Bone marrow (tissue), 2 donors: Measurements from ENCODE around the gene CISD2.
"Not testable (repeated sequence)": the region's sequence is repeated elsewhere in the genome, so short reads cannot be mapped to it uniquely, and the experiment has no call there.

Experiments
- DNase-seq, 2 donors: peaks; one replicate each; lab custom pipeline; 2025; lab: John Stamatoyannopoulos, UW

The CISD2 gene

GRCh38 chr4:102849579-102850104, 19.1 kb upstream of the CISD2 start:
- DNase-seq, result no peak

GRCh38 chr4:102850370-102850769, 18.4 kb upstream of the CISD2 start:
- no peak for DNase-seq

GRCh38 chr4:102858828-102859464, 9.8 kb upstream of the CISD2 start:
- no peak for DNase-seq

DNA sequence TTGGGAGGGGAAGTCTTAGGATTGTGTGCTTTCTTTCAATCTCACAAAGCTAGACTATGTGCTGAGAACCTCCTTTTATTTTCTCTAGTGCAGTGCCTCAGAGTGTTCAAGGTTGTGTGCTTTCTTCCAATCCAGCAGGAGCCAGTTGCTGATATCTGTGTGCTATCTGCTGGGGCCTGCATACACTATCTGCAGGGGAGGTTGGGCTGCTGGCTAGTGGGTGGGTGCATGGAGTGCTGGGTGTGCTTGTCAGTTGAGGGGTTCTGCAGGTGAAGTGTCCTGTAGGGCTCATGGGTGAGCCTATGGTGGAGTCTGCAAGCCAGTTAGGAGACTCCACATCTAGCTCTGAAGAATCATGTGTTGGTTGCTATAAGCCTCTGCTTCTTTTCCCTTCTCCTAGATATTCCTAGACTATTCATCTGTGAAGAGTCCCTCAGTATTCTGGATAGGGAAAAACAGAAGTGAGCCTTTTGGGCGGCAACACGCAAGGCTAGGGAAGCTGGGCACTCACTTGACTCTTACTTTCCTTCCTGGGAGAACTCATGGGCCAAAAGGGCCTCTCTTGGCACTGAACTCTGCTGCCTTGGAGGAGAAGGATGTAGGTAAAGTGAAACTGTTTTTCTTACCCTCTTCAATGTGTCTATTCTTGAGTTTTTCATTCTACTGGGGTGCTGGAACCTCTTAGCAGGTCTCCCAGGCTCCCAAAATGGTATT, 8.0 kb upstream of the CISD2 start:
- no peak for DNase-seq

- peak in 1 of 2 donors; percentile 24 for DNase-seq
These were observed 6.8 kb upstream of the CISD2 start for GRCh38 chr4:102862016-102862415.

GRCh38 chr4:102862747-102863146, 6.0 kb upstream of the CISD2 start:
- DNase-seq, result no peak

GRCh38 chr4:102865327-102865726, 3.5 kb upstream of the CISD2 start:
- DNase-seq, result not testable (repeated sequence)

GRCh38 chr4:102867278-102868152, 1.3 kb upstream of the CISD2 start:
- DNase-seq, result no peak

GRCh38 chr4:102868153-102868780, 525 bp upstream of the CISD2 start:
- DNase-seq, result no peak

- no peak for DNase-seq
These were observed 891 bp downstream of the CISD2 start for GRCh38 chr4:102869569-102870197.

DNA sequence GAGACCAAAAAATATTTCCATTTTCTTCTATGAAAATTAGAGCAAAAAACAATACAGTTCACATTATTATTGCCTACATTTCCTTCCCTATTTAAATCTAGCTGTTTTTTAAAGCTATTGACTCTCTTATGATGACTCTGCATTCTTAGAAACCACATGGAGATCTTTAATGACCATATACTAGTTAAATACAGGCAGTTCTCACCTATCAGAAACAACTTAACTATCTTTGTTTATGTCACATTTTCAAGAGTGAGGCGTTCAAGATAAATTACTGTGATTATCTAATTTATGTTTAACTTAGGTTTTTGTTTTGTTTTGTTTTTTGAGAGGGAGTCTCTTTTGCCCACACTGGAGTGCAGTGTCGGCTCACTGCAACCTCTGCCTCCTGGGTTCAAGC, 3.0 kb downstream of the CISD2 start:
- DNase-seq, result peak in 1 of 2 donors; percentile 9

GRCh38 chr4:102877477-102878106, 8.8 kb downstream of the CISD2 start:
- DNase-seq, result not testable (repeated sequence)

DNA sequence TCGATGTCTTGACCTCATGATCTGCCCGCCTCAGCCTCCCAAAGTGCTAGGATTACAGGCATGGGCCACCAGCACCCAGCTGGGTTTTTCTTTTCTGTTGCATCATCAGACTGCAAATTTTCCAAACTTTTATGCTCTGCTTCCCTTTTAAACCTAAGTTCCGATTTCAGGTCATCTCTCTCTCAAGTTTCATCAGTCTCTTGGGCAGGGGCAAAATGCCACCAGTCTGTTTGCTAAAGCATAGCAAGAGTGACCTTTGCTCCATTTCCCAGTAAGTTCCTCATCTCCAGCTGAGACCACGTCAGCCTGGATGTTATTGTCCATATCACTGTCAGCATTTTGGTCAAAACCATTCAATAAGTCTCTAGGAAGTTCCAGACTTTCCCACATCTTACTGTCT, 9.6 kb downstream of the CISD2 start:
- DNase-seq, result not testable (repeated sequence)

DNA sequence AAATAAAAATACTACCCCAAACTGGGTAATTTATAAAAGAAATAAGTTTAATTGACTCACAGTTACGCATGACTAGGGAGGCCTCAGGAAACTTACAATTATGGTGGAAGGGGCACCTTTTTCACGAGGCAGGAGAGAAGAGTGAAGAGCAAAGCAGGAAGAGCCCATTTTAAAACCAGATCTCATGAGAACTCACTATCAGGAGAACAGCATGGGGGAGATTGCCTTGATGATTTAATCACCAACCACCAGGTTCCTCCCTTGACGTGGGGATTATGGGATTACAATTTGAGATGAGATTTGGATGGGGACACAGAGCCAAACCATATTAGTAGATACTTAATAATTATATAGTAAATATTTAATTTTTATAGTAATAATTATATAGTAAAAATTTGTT, 10.1 kb downstream of the CISD2 start:
- DNase-seq, result no peak

DNA sequence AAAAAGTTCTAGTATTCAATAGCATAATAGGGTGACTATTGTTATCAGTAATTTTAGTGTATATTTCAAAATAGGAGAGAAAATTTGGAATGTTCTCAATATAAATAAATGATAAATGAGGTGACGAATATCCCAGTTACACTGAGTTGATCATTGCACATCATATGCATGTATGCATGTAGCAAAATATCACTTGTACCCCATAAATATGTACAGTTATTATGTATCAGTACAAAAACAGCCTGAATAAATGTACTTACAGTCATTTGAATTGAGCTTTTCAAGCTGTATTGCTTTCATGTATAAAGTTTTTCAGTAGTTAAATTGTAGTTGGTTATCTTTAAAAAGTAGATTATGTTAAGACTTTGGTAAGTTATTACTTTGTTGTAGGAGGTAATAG, 12.6 kb downstream of the CISD2 start:
- DNase-seq, result no peak

DNA sequence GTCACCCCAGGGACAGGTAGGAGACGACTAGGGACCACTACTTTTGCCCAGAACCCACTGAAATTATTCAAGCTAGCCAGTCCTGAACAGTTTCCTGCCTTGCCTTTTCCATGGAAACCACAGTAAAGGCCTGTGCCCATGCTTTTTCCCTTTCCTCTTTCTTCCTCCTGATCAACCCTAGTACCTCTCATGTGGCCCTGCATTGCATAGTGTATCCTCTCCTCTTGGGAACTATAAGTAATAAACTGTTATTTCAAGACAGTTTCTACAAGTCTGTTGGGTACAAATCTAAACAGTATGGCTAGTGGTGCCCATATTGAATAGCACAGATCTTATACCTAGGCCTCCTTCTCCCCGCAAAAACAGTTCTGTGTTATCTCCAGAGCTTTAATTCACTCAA, 14.5 kb downstream of the CISD2 start:
- no peak for DNase-seq

DNA sequence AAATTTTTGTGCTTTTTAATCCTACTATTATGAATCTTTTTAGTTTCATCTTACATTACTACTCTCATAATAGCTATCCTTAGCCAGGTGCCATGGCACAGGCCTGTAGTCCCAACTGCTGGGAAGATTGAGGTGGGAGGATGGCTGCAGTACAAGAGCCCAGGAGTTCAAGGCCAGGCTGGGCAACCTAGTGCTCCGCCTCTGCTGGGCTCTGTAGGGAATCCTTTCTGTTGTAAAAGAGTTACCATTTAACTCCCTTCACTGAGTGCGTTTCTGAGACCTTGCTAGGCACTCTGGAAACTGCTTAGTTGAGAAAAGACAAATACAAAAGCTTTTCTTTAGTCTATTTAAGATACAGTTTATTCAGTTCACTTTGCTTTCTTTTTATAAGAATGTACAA, 19.8 kb downstream of the CISD2 start:
- DNase-seq, result not testable (repeated sequence)

GRCh38 chr4:102889866-102890265, 21.1 kb downstream of the CISD2 start:
- not testable (repeated sequence) for DNase-seq

DNA sequence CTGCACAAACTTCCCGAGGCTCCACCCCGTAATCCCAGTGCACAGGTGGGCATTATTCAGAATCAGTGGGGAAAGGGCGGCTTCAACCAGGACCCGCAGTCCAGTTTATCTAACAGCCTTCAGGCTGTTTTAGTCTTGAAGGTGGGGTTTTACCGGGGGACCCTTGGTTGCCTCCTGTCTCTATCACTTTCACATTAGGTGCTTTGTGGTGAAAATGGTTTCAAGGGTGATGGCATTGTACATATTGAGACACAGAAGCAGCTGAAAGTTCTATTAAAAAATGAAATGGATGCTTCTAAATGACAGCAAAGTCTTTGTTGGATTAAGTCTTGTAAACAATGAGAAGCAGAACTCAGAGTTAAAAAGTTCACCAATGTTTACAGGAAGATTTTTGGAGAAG, 27.8 kb downstream of the CISD2 start:
- DNase-seq, result not testable (repeated sequence)

GRCh38 chr4:102897610-102898009, 28.8 kb downstream of the CISD2 start:
- not testable (repeated sequence) for DNase-seq

DNA sequence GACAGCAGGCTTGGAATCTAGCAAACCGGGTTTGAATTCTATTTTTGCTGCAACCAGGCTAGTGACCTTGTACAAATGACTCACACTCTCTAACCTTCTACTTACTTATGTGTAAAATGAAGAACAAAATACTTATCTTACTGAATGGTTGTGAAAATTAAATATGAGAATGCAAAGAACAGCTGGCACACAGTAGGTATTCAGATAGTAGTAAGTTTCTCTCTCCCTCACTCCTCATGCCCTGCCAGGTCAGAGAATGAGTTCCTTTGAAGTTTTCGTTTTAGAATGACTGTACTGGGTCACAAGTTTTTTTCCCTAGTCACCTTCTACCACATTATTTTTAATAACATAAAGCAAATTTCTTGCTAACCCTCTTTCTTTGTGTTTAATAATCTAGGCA, 33.0 kb downstream of the CISD2 start:
- DNase-seq, result no peak
